Transverse colon (tissue), 4 donors: ENCODE results near the gene LUC7L2. TPM values are rescaled to one million over a fixed set of nuclear protein-coding genes. Genes with fewer than 3 reads are reported as not detected.
"Not testable (repeated sequence)": the region's sequence is repeated elsewhere in the genome, so short reads cannot be mapped to it uniquely, and the experiment has no call there.

Experiments
- DNase-seq: peaks from one replicate; pipeline ENCODE4 v3.0.0-alpha.2; 2019
- H3K27ac ChIP-seq, 4 donors: fragments of 200-600 bp; sonication (generic); 2 replicates each; pipeline ENCODE4 v1.5.1; 2016 to 2018; ENCODE audit warnings: inconsistent platforms in 4 of 4
- H3K27me3 ChIP-seq: fragments of 200-600 bp; sonication (generic); 2 replicates; pipeline ENCODE4 v1.5.1; 2017; ENCODE audit warnings: inconsistent platforms
- H3K36me3 ChIP-seq, 4 donors: fragments of 200-600 bp; sonication (generic); 2 replicates each; pipeline ENCODE4 v1.5.1; 2017 to 2019; ENCODE audit warnings: inconsistent platforms in 4 of 4
- H3K4me1 ChIP-seq, 4 donors: fragments of 200-600 bp; sonication (generic); 2 replicates each; pipeline ENCODE4 v1.5.1; 2017 to 2020; ENCODE audit warnings: inconsistent platforms in 4 of 4
- H3K4me3 ChIP-seq, 4 donors: fragments of 200-600 bp; sonication (generic); 1 replicate in 1 of 4; 2 replicates in 3 of 4; pipeline versions ENCODE4 v1.5.1 to v1.6.1; 2017 to 2019; ENCODE audit warnings: inconsistent platforms in 4 of 4
- H3K9me3 ChIP-seq, 2 donors: fragments of 200-600 bp; sonication (generic); 2 replicates each; pipeline ENCODE4 v1.5.1; 2017 to 2019; ENCODE audit warnings: inconsistent platforms in 2 of 2
- CTCF ChIP-seq, 5 experiments: fragments of 200-600 bp in 3 of 5; fragments of 450-650 bp in 2 of 5; sonication (generic) in 3 of 5; IDR thresholded peaks; 1 replicate in 2 of 5; 2 replicates in 3 of 5; pipeline ENCODE4 v1.5.1; 2016 to 2017; ENCODE audit warnings: antibody characterized with exemption in 5 of 5, inconsistent platforms in 3 of 5, mild to moderate bottlenecking in 2 of 5, moderate library complexity in 1 of 5
- EP300 ChIP-seq: sonication (generic); formaldehyde crosslinking; IDR thresholded peaks from one replicate; pipeline ENCODE4 v1.6.1; 2017; ENCODE audit warnings: antibody characterized with exemption, low read depth
- POLR2A ChIP-seq: fragments of 450-650 bp; IDR thresholded peaks from one replicate; pipeline ENCODE4 v1.6.1; 2016; ENCODE audit warnings: antibody characterized with exemption, mild to moderate bottlenecking, moderate library complexity
- POLR2AphosphoS5 ChIP-seq, 3 donors: sonication (generic); formaldehyde crosslinking; IDR thresholded peaks; one replicate each; pipeline ENCODE4 v1.6.1; 2016; ENCODE audit warnings: antibody characterized with exemption in 3 of 3
- WGBS, 2 donors: methylation state at CpG; one replicate each; pipeline ENCODE4 v1.1.5; 2018; ENCODE audit warnings: low coverage in 1 of 2; 5-methylcytosine and 5-hydroxymethylcytosine counted together
- in situ Hi-C, 4 donors: fragments of 200-750 bp; cut with MboI; loops; one replicate each; pipeline versions ENCODE4 v1.15.0 to v1.15.1; 2017; ENCODE audit warnings: low sequenced_read_pairs in 3 of 4, low pct_ligation_motif_present in 1 of 4, low pct_unique_long_range_greater_than_20kb in 1 of 4
- intact Hi-C: fragments of 100-400 bp; cut with DNase I; formaldehyde crosslinking; loops from one replicate; pipeline ENCODE4 v1.15.1; 2023; ENCODE audit warnings: low total_unique reads
- total RNA-seq, 4 donors: library from RNA; depleted of rRNA; stranded (reverse); fragments of >200 nt; gene quantifications; one replicate each; pipeline ENCODE4 v1.1.0, GENCODE V29; 2016

LUC7L2 gene, protein sequence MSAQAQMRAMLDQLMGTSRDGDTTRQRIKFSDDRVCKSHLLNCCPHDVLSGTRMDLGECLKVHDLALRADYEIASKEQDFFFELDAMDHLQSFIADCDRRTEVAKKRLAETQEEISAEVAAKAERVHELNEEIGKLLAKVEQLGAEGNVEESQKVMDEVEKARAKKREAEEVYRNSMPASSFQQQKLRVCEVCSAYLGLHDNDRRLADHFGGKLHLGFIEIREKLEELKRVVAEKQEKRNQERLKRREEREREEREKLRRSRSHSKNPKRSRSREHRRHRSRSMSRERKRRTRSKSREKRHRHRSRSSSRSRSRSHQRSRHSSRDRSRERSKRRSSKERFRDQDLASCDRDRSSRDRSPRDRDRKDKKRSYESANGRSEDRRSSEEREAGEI
- 100 to 1,000 TPM in 1 of 4 donors, 10 to 100 TPM in 3; 57.3 to 111 (median 76.9) TPM for total RNA-seq

DNA sequence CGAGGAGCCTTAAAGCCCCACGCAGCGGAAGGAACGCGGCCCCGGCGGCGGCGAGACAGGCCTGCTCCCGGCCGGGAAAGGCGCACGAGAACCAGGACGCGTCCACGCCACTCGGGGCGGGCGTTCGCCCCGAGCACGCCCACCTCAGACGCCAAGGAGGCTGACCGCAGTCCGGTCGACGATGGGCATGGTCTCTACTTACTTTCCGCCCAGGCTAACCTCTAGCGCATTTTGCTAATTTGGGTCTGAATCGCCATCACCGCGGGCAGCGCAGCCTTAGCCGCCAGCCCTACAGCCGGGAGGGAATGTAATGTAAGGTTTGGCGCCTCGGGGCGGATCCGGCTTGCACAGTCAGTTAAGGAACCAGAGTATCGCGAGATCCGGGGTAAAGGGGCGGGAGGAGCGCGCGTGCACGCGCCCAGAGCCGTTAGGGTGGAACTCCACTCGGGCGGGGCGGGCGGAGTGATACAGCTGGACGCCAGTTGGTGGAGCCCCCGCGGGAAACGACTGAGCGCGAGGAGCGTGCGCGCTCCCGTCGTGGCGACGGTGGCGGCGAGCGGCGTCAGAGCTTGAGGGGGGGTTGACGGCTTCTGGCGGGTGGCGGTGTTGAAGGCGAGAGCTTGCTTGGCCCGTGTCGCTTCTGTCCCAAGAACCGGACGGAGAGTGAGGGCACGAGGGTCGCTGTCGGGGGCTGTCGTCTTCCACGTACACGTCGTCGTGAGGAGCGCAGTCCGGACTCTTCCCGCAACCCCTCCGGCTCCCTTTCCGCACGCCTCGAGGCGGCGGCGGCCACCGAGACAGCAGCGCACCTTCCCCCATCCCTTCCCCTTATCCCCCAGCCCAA lies at the start of gene LUC7L2:
Gene LUC7L2, plus strand, starts transcription at position 529 of the 844 bp plus-strand sequence. CDS start 368 bp downstream, outside the sequence.
- H3K36me3 ChIP-seq = no peaks in the 10 kb centered on the region
- intact Hi-C loops (no loop called here), in situ Hi-C loops (no loop called here)
- H3K9me3 ChIP-seq = no peaks in the 10 kb centered on the region
- WGBS, 2 donors = 0% methylated on average over 11 to 95 of the region's 98 CpGs
- DNase-seq = peak; percentile 100
- H3K4me1 ChIP-seq = peaks cover 7 to 48% (median 20%) of the 10 kb centered on the region in 4 donors
- TF ChIP-seq POLR2A = peak; percentile 99
- TF ChIP-seq EP300 = peak; percentile 24
- TF ChIP-seq CTCF (IDR thresholded peaks at IDR 0.05) = peak in 1 of 5 experiments; percentile 17
- peak; percentile 98 to 99 (median 99) for TF ChIP-seq POLR2AphosphoS5 (IDR thresholded peaks at IDR 0.05)
- peak within 1 kb of the TSS; percentile 78 to 96 (median 90) for H3K4me3 ChIP-seq
- H3K27me3 ChIP-seq = no peaks in the 10 kb centered on the region
- peak within 1 kb of the TSS; percentile 98 to 100 (median 100) for H3K27ac ChIP-seq

- intact Hi-C loops (no loop called here), in situ Hi-C loops (no loop called here)
- H3K27ac ChIP-seq = no peak overlapping the region
- no peaks in the 10 kb centered on the region for H3K4me1 ChIP-seq
- DNase-seq = no peak
- no peaks in the 10 kb centered on the region for H3K9me3 ChIP-seq
- no peaks in the 10 kb centered on the region for H3K27me3 ChIP-seq
- TF ChIP-seq POLR2A = no peak
- no peak for TF ChIP-seq POLR2AphosphoS5 (IDR thresholded peaks at IDR 0.05)
- no peak for TF ChIP-seq EP300
- TF ChIP-seq CTCF (IDR thresholded peaks at IDR 0.05) = no peak
- 82 to 85% methylated on average over 4 to 5 of the region's 5 CpGs for WGBS, 2 donors
- H3K4me3 ChIP-seq = no peak overlapping the region
- H3K36me3 ChIP-seq = no peaks in the 10 kb centered on the region
Observed at GRCh38 chr7:139317939-139318505, 41.7 kb upstream of the LUC7L2 start.

- TF ChIP-seq CTCF (IDR thresholded peaks at IDR 0.05) = peak in 4 of 5 experiments; percentile 20 to 34 (median 28)
- no peak for TF ChIP-seq POLR2A
- Histone ChIP-seq H3K4me1 (no peaks in the 10 kb centered on the region), H3K27me3 (no peaks in the 10 kb centered on the region), H3K27ac (no peak overlapping the region), H3K4me3 (no peak overlapping the region), H3K9me3 (no peaks in the 10 kb centered on the region), H3K36me3 (no peaks in the 10 kb centered on the region)
- no peak for DNase-seq
- intact Hi-C loops = no loop called here
- in situ Hi-C loops = no loop called here
- WGBS, 2 donors = 61 to 100% methylated on average over 2 to 11 of the region's 11 CpGs
Observed at GRCh38 chr7:139321071-139321745, 38.5 kb upstream of the LUC7L2 start.

- H3K36me3 ChIP-seq, H3K27ac ChIP-seq, DNase-seq, H3K4me1 ChIP-seq, in situ Hi-C loops, H3K27me3 ChIP-seq, H3K9me3 ChIP-seq, H3K4me3 ChIP-seq, intact Hi-C loops: not testable (repeated sequence)
- WGBS, 2 donors = 84 to 93% methylated on average over 7 to 11 of the region's 11 CpGs
Observed at GRCh38 chr7:139324709-139325108, 35.0 kb upstream of the LUC7L2 start.
